ENCODE data around the gene TXNL4A.
"Not testable (repeated sequence)": the region's sequence is repeated elsewhere in the genome, so short reads cannot be mapped to it uniquely, and the experiment has no call there.

The TXNL4A gene, protein sequence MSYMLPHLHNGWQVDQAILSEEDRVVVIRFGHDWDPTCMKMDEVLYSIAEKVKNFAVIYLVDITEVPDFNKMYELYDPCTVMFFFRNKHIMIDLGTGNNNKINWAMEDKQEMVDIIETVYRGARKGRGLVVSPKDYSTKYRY

DNA sequence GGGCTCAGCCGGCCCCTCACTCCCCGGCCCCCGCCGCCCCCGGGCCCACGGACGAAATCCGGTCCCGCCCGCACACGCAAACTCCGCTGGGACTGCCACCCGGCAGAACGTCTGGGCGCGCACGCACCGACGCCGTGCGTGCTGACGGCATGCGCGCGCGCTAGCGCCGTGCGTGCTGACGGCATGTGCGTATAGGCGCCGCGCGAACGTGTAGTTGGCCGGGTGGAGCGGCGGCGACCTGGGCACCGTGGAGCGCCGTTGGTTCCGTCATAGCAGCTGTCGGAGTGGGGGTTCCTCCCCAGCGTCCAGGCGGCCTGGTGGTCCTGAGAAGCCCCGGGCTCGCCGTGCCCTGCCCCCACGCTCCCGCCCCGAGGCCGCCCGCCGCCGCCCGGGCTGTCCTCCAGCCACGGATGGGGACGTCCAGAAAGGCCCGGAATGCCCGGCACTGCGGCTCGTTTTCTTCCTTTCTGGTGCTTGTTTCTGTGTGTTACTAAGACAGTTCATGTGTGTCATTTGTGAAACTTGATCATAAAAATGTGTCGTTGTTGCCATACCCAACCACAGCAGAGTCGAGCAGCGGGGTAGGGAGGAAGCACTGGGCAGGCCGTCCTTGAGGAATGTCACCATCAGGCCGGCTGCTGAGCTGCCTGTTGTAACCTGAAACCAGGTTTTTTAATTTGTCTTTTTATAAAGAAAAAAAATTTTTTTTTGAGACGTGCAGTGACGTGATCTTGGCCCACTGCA lies at the start of gene TXNL4A:
TXNL4A (minus strand) TSS at position 113 of the 744 bp plus-strand sequence. CDS start 171 bp downstream, outside the sequence.
- peak; percentile 80 for DNase-seq

DNA sequence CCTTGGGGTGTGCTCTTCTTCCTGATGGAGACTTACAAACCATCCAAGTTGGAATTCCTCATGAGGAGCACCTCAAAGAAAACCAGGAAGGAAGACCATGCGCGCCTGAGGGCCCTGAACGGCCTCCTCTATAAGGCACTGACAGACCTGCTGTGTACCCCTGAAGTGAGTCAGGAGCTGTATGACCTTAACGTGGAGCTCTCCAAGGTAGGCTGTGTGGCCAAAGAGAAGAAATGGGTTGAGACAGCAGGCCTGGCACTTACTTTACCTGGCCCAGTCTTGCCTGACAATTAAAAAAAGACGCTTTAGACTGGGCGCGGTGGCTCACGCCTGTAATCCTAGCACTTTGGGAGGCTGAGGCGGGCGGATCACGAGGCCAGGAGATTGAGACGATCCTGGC lies 48.9 kb upstream of the TXNL4A start:
- DNase-seq, result no peak

DNA sequence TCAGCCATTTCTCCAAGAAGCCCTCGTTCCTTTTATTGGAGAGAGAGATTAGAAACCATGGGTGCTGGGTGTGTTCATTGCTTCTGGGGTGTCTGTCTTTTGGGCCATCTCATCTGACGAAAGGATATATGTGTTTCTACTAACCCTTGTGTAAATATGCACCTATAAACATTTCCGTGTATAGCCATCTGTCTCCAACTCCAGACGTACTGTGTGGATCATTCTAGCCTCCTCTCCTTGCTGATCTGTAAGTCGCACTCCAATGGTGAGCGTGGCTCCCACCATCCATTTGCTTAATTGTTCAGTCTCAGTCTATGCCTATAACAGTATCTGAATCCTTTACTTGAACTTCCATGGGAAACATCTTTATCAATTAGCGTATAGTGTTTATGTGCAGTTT lies 47.6 kb upstream of the TXNL4A start:
- DNase-seq, result no peak

DNA sequence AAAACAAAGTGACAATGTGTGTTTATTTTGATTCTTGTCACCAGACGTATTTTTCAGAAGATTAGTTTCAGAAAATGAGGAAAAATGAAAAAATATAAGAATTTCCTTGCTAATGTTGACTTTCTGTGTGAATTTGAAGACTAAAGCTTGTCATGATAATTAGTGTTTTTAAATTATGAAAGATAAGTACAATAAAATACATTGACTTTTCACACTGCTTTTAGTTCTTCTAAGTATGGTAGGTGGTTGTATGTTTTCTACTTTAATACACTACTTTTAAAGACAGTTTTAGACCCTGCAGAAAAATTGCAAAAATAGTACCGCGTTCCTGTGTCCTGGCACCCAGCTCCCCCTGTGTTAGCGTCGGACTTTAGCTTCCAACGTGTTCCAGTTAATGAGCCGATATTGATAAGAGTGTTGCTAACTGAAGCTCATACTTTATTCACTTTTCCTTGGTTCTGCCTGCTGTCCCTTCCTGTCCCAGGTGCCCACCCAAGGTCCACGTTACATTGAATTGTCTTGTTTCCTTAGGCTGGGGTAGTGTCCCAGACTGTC lies 46.6 kb upstream of the TXNL4A start:
- no peak for DNase-seq

DNA sequence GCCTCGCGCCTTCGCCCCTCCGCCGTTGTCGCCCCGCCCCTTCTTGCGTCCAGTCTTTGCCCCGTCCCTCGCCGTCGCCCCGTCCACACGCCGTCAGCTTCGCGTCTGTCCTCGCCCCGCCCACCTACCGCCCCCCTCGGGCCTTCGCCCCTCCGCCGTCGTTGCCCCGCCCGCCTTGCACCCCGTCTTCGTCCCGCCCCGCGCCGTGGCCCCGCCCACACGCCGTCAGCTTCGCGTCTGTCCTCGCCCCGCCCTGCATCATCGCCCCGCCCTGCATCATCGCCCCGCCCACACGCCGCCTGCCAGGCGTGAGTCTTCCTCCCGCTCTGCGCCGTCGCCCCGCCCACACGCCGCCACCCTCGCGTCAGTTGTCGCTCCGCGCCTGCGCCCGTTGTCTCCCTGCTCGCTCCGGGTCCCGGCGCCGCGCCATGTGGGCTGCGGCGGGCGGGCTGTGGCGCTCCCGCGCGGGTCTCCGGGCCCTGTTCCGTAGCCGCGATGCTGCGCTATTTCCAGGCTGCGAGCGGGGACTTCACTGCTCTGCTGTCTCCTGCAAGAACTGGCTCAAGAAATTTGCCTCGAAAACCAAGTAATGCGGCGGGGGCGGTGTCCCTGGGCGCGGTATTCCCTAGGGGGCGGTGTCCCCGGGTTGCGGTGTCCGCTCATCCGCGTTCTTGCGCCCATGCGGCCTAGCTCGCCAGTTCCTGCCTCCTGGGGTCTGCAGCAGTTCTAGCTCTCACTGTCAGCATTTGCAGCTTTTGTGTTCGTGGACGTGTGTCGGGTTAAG lies 45.9 kb upstream of the TXNL4A start, which contains the start of gene RBFA:
RBFA (plus strand) TSS at position 367 of the 784 bp plus-strand sequence; CDS start at position 429, 62 bp downstream.
- peak; percentile 99 for DNase-seq

DNA sequence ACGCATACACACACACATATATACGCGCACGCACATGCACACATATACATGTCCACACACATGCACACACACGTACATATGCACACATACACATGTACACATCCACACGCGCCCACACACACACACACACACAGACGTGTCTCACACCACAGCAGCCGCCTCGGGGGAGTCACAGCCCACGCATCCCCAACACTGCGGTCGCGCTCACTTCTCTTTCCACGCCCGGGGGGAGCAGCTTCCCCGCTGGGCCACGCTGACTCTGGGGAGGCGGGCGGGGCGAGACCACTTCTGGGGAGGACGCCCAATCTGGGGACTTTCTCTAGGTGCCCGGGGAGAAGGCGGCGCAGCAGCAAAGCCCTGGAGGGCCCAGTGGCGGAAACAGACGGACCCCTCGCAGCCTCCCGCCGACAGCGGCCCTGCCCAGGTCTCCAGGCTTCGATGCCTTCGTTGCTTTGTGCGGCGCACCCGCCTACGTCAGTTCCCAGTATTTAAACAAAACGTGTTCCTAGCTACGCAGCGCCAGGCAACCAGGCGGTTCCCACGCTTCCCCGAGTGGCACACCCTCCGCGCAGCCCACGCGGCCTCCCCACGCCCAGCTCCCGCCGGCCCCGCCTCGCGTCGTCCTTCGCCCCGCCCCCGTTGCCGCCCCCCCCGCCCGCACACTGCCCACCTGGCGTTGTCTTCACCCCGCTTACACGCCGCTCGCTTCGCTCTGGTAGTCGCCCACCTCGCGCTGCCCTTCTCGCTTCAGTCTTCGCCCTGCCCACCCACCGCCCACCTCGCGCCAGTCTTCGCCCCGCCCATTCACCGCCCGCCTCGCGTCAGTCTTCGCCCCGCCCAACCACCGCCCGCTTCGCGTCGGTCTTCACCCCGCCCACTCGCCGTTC lies 45.1 kb upstream of the TXNL4A start:
- no peak for DNase-seq

DNA sequence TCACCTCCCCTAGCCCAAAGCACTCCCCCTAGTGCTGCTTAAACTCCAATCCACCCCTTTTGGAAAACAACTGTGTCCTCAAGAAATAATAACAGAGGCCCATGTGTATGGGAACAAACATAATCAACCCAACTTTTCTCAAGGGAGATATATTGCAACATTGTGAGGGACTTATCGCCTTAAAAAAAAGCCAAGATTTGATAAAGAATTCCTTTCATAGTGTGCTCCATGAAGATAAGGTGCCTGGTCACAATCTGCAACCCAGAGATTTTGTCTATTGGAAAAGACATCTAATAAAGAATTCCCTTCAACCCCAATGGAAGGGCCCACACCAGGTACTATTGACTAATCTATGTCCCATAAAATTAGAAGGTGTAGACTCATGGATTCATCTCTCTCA lies 41.3 kb upstream of the TXNL4A start:
- no peak for DNase-seq

DNA sequence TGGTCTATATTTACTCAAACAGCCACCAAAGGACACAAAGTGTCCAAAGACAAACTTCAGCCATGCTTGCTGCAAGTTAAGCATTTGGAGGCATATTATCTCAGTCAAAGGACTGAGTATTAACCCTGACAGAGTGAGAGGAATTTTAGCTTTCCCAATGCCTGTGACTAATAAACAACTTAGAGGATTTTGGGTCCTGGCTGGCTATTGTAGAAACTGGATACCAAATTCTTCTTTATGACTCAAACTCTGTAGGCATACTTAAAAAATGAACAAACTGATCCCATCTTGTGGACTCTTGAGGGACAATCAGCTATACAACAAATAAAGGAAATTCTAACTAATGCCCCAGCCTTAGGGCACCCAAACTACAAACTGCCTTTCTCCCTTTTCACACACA lies 39.4 kb upstream of the TXNL4A start:
- not testable (repeated sequence) for DNase-seq

DNA sequence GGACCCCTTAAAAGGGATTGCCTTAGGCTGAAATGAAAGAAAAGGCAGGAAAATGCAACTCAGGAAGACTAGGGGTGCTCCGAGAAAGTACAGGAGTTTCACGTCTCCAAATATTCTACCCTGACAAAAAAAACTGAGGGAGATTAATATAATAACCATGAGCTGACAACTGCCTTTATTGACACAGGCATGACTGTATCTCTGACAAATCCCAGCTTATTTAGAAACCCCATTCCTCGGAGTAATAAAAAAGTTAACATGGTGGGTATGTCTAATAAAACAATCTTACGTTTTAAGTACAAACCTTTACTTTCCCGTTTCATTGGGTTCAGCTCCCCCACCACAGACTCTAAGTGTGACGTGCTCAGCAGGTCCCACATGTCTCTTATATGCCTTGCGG lies 38.0 kb upstream of the TXNL4A start:
- no peak for DNase-seq

DNA sequence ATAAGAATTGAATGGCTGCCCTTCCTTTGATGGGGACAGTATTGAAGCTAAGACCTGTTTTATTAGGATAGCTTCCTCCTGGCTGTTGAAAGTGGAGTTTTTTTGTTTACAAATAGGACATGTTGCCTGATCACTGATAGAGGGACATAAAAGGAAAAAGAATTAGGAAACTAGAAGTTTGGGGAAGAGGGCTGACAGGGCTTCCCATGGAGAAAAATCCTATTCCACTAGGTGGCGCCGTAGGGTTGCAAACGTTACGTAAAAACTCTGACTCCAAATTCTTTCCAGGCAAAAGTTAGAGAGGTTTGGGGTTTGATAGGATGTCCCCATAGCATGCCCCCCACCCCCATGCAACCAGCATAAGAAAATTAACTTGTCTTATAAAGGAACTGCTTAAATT lies 34.8 kb upstream of the TXNL4A start:
- no peak for DNase-seq

DNA sequence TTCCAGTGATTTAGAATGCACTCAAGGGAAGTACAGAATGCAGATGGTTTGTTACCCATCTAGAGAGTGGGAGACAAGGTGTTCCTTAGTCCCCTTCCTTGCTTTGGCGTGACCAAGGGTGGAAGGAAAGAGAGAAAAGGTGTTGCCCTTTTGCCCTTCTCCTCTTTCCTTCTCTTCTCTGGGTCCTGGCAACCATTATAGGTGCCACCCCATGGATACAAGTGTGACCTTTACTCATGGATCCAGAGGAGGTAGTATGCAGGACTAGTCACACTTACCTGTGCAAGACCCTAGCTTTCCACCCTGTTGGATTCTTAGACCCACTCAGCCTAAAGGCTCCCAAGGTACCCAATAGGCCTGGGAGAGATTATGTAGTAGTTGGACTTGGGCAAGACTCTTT lies 34.2 kb upstream of the TXNL4A start:
- no peak for DNase-seq

DNA sequence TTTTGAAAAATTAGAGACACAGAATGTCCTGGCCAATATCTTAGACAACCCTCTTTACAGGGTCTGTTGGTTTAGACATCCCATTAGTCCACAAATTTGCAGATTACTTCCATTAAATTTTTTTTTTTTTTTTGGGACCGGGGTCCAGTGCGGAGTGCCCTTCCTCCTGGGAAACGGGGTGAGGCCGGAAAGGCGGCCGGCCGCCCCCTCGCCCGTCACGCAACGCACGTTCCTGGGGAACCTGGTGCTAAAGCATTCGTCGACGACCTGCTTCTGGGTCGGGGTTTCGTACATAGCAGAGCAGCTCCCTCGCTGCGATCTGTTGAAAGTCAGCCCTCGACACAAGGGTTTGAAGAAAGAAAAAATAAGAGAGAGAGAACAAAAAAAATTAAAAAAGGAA lies 24.4 kb upstream of the TXNL4A start:
- DNase-seq, result no peak

DNA sequence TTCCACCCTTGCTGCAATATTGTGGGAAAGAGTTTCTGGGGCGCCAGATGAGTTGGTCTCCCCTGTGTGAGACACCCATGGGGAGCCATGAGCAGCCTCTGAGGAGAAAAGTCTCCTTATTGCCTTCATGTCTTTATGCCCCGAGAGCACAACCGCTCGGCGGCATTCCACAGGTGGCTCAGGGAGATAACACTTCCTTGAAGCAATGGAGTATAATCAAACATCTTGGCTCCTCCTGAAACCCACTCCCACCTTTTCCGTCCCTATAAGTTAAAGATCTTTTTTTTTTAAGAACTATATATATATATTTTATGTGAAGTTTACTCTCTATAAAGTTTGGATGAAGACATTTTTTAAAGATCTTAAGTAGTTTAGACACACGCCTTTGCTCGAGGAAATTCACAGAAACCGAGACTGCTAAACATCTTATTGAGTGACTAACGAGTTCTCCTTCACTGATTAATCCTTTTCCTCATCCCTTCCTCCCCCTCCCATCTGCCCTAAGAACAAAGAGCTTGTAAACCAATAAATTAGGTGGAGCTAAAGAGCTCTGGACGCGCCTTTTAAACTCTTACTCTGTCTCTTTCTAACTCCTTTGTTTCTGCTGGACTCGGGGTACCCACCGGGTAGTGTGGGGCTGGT lies 23.3 kb upstream of the TXNL4A start:
- not testable (repeated sequence) for DNase-seq

DNA sequence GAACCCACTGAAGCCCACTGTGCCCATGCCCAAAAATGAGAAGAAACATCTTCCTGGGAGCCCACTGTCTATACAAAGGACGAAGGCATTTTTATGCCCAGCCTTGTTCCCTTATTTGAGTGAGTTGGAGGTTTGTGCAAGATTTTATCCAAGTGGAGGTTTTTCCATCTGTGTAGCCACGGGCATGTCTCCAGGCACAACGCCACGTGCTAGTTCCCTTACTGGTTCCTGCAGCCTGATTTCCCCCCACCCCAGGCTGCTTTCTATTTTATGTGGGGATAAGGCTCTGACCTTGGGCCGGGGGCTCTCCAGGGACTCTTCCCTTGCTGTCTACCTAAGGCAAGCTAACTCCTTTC lies 22.2 kb upstream of the TXNL4A start:
- DNase-seq, result no peak

DNA sequence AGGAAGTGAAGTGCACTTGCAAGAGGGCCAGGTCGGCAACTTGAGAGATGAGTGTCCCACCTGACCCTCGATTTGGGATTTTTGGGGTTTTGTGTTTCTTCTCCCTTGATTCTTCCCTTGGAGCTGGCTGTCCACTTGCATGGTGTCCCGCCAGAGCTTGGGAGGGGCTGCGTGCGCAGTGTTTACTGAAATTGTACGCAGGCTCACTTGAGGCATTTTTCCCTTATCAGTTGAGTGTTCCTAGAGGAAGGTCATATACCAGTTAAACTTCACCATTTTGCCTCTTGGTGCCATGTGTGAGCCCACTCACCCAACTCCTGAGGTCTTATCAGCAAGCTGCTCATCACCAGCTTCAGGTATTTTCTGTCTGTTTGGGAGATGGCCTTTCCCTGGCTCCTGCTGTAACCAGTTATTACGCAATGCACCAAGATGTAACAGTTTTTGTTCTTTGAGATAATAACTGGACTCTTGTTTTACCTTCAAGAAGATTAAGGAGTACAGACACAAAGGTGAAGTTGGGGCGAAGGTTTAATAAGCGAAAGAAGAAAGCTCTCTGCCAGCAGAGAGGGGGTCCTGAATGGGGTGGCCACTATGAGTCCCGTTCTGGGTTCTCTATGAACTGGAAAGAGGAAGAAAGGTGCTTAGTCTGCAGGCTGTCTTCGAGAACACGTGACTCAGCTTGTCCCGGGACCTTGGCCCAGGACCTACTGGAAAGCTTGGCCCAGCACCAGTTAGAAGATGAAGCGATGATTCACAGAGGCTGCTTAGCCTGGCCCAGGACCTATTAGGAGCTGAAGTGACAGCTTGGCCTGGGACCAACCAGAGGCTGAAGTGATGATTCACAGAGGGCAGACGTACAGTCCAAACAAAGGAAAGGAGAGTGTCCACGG lies 21.5 kb upstream of the TXNL4A start:
- DNase-seq, result no peak

DNA sequence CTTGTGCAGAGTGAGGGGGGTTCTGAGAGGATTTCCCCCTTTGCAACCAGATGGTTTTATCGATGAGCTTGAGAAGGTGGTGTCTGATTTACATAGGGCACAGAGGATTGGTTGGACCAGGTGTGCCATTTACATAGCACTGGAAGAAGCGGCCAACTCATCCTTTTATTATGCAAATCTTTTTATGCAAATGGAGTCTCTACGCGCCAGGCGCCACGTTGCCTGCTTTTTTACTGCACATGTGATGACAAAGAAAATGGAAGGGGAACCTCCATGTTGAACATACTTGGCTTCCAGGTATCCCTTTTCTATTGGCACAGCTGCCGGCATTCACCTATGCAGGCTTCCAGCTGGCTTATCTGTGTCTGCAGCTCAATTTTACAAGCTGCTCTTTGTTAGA lies 18.4 kb upstream of the TXNL4A start:
- DNase-seq, result no peak

DNA sequence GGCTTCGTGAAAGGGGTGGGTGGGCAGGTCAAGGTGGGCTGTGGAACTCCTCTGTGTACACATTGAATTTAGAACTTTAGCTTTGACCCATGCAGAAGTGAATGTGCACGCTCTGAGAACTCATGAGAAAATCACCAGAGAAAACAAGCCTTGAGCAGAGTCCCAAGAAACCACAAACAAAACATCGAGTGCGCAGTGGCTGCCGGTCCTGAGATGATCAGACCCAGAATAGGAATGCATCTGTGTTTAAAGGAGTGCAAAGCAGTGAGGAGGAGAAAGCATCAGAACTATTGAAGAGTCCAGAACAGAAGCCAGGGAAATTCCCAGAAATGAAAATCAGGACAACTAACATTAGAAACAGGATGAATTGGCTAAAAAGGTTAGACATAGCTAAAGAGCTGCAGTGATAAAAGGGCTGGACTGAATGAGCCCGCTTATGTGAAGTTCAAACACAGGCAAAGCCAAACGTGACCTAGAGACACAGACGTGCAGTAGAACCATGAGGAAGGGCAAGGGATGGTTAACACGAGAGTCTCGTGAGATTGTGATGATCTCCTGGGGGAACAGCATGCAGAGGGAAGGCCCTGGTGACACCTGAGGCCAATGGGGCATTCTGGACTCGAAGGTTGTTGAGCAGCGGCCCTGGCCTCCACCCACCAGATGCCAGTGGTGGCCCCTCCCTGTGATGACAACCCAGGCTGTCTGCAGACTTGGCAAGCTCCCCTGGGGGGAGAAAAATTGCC lies 16.4 kb upstream of the TXNL4A start:
- no peak for DNase-seq

DNA sequence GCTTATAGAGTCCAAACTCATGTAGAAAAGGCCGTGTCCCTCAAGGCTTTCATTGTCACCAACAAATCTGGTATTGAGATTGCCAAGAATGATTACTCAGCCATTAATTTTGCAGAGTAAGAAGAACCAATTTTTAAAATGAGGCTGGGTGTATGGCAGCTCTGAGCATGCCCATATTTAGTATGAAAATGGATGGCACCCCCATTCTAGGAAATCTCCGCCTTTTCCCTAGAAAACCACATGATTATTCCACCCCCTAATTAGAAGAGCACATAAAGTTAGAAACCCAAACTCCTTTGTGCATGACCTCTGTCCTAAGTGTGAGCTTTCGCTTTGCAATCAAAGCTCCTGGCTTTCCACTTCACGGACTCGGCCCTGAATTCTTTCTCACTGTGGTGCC lies 14.1 kb upstream of the TXNL4A start:
- DNase-seq, result no peak

DNA sequence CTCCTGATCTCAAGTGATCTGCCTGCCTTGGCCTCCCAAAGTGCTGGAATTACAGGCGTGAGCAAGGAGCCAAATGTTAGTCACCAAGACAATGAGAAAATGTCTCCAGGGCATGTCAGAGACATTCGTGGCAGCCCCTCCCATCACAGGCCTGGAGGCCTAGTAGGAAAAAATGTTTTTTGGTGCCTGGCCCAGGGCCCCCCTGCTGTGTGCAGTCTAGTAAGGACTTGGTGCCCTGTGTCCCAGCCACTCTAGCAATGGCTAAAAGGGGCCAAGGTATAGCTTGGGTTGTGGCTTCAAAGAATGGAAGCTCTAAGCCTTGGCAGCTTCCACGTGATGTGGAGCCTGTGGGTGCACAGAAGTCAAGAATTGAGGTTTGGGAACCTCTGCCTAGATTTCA lies 12.5 kb upstream of the TXNL4A start:
- DNase-seq, result no peak

DNA sequence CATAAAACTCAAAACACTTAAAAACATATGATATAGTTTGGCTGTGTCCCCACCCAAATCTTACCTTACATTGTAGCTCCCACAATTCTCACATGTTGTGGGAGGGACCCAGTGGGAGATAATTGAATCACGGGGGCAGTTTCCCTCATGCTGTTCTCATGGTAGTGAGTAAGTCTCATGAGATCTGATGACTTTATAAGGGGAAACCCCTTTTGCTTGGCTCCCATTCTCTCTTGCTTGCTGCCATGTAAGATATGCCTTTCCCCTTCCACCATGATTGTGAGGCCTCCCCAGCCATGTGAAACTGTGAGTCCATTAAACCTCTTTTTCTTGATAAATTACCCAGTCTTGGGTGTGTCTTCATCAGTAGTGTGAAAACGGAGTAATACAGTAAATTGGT lies 11.3 kb upstream of the TXNL4A start:
- DNase-seq, result not testable (repeated sequence)
